K562 (cell line): Measurements from ENCODE around the gene VPS33A.
"Not testable (repeated sequence)": the region's sequence is repeated elsewhere in the genome, so short reads cannot be mapped to it uniquely, and the experiment has no call there.

Experiments
- CTCF ChIP-seq, 3 experiments: IDR thresholded peaks in 2 of 3; conservative IDR thresholded peaks in 1 of 3; 2 replicates each; pipeline ENCODE4 v1.5.1; 2011 to 2012; ENCODE audit warnings: low read length in 3 of 3, mild to moderate bottlenecking in 3 of 3, control low read depth in 2 of 3, improper control_type of control experiment in 1 of 3, inconsistent platforms in 1 of 3, low read depth in 1 of 3, mixed read lengths in 1 of 3, moderate library complexity in 1 of 3; ENCODE audit not compliant: insufficient read depth in 2 of 3
- RBBP5 ChIP-seq: fragments of 200-600 bp; sonication (generic); IDR thresholded peaks from 2 replicates; pipeline ENCODE4 v1.6.1; 2012; ENCODE audit warnings: borderline replicate concordance, mild to moderate bottlenecking, low read length, control low read depth, inconsistent platforms; ENCODE audit not compliant: insufficient read depth, poor library complexity, severe bottlenecking
- SP1 ChIP-seq: sonication (generic); formaldehyde crosslinking; IDR thresholded peaks from 2 replicates; pipeline ENCODE4 v1.8.1; 2022; ENCODE audit warnings: mild to moderate bottlenecking, missing genetic modification reagents

- not testable (repeated sequence) for TF ChIP-seq SP1 (CRISPR knock-in tag); RBBP5; CTCF (IDR thresholded peaks at IDR 0.05 in 2 of 3, conservative IDR thresholded peaks at IDR 0.05 in 1 of 3; ENCODE audit: insufficient read depth in 2 of 3, low read depth in 1 of 3, low read length in 3 of 3)
Observed at GRCh38 chr12:122258462-122258861, 7.8 kb downstream of the VPS33A start.
